ENCODE measurements around the gene ZNF784. TPM values are rescaled to one million over a fixed set of nuclear protein-coding genes. Genes with fewer than 3 reads are reported as not detected.
A peak's percentile ranks its signal among the peaks of the same experiment; 100 is the strongest.

Gene ZNF784
- polyA plus RNA-seq, 4 donors, result 9.5 to 16.3 (median 11.0) TPM

DNA sequence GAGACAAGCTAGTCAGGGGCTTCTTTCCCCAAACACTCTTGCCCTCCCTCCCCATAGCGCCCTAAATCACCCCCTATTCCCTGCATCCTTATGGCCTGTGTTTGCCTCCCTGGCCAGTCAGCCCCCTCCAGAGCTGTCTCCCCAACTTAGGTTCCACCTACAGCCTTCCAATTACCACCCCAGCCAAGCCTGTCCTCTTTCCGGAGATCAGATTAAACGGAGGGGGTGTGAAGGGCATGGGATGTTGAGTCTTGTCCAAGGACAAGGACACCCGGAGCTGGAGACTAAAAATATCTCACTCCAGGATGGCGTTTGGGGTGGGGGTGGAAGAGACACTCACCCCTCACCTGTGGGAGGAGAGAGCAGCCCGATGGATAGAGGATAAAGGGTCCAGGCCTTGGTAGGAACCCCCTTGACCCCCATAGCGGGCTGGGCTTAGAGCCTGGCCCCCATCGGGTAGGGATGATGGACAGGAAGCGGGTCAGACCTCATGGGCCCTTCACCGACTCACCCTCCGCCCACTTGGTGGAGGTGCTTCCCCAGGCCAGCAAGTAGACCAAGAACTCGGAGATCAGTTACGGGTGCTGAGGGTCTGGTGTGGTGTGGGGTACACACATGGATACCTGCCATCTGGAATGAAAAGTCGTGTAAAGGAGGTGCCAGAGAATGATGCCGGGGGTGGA is 12.9 kb downstream of the ZNF784 start:
- 77 to 82% (median 81%) methylated on average over 15 of the region's 15 CpGs for WGBS, 3 donors
- H3K9me3 ChIP-seq (ENCODE audit: control insufficient read depth in 2 of 2, insufficient read depth in 1 of 2, low read depth in 1 of 2, low read length in 1 of 2), result no peaks in the 10 kb centered on the region
- FAIRE-seq, result no peak

DNA sequence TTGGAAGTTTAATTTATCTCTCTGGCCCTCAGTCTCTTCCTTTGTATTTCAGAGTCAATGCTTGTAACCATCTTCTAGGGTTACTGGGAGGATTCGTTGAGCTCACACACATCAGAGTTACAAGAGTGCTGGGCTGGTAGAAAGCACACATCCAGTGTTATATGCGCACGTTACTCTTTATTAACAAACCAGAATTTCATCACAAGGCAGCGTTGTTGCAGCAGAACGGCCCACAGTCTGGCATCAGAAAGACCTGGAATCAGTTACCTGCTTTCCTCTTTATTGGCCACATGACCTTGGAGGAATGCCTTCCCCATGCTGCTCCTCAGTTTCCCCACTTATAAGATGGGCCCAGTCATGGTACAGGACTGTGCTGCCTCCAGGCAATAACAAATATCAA is 15.0 kb downstream of the ZNF784 start:
- DNase-seq (no peak), FAIRE-seq (no peak)
- Histone ChIP-seq H3K4me3 (ENCODE audit: low read depth in 1 of 3, low read length in 3 of 3) (no peak overlapping the region), H3K36me3 (ENCODE audit: control insufficient read depth in 3 of 3, insufficient read depth in 2 of 3, low read depth in 1 of 3, low read length in 3 of 3) (peaks cover 0 to 44% (median 2%) of the 10 kb centered on the region in 3 donors), H3K9me3 (ENCODE audit: control insufficient read depth in 2 of 2, insufficient read depth in 1 of 2, low read depth in 1 of 2, low read length in 1 of 2) (no peaks in the 10 kb centered on the region), H3K27ac (ENCODE audit: low read depth in 1 of 3, low read length in 2 of 3) (no peak overlapping the region), H3K4me1 (ENCODE audit: control insufficient read depth in 3 of 3, insufficient read depth in 2 of 3, low read depth in 1 of 3, low read length in 2 of 3) (peaks cover 0 to 10% (median 0%) of the 10 kb centered on the region in 3 donors), H3K27me3 (ENCODE audit: control insufficient read depth in 3 of 3, insufficient read depth in 3 of 3, low read length in 3 of 3) (no peaks in the 10 kb centered on the region)
- 92 to 96% (median 95%) methylated on average over 5 of the region's 5 CpGs for WGBS, 3 donors

More for the DNA sequence above, 12.9 kb downstream of the ZNF784 start:
- no peak overlapping the region for H3K27ac ChIP-seq (ENCODE audit: low read depth in 1 of 3, low read length in 2 of 3)
- no peak overlapping the region for H3K4me3 ChIP-seq (ENCODE audit: low read depth in 1 of 3, low read length in 3 of 3)
- no peaks in the 10 kb centered on the region for H3K27me3 ChIP-seq (ENCODE audit: control insufficient read depth in 3 of 3, insufficient read depth in 3 of 3, low read length in 3 of 3)
- peaks cover 2 to 56% (median 9%) of the 10 kb centered on the region in 3 donors for H3K36me3 ChIP-seq (ENCODE audit: control insufficient read depth in 3 of 3, insufficient read depth in 2 of 3, low read depth in 1 of 3, low read length in 3 of 3)
- peaks cover 0 to 6% (median 0%) of the 10 kb centered on the region in 3 donors for H3K4me1 ChIP-seq (ENCODE audit: control insufficient read depth in 3 of 3, insufficient read depth in 2 of 3, low read depth in 1 of 3, low read length in 2 of 3)
- no peak for DNase-seq

DNA sequence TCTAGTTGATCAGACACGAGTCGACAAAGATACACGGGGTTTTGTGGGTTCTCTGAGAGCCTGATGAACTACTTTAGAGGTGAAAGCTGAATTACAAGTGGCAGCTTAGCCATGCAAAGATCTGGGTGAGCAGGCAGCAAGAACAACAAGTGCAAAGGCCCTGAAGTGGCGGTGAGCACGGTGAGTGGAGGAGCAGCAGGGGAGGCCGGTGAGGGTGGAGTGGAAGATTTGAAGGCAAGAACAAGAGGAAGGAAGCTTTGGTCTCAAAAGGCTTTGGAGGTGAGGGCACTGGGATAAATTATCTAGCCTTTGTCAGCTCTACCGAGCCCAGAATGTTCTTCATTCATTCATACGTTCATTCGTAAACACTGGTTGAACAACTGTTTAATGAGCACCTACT is 17.5 kb downstream of the ZNF784 start:
- 72 to 77% (median 74%) methylated on average over 9 of the region's 9 CpGs for WGBS, 3 donors
- Histone ChIP-seq H3K9me3 (ENCODE audit: control insufficient read depth in 2 of 2, insufficient read depth in 1 of 2, low read depth in 1 of 2, low read length in 1 of 2) (no peaks in the 10 kb centered on the region), H3K36me3 (ENCODE audit: control insufficient read depth in 3 of 3, insufficient read depth in 2 of 3, low read depth in 1 of 3, low read length in 3 of 3) (peaks cover 0 to 52% (median 0%) of the 10 kb centered on the region in 3 donors), H3K4me3 (ENCODE audit: low read depth in 1 of 3, low read length in 3 of 3) (peak overlapping the region in 1 of 3 donors; percentile 93), H3K27ac (ENCODE audit: low read depth in 1 of 3, low read length in 2 of 3) (no peak overlapping the region), H3K4me1 (ENCODE audit: control insufficient read depth in 3 of 3, insufficient read depth in 2 of 3, low read depth in 1 of 3, low read length in 2 of 3) (peaks cover 0 to 10% (median 0%) of the 10 kb centered on the region in 3 donors), H3K27me3 (ENCODE audit: control insufficient read depth in 3 of 3, insufficient read depth in 3 of 3, low read length in 3 of 3) (no peaks in the 10 kb centered on the region)
- no peak for DNase-seq
- no peak for FAIRE-seq

DNA sequence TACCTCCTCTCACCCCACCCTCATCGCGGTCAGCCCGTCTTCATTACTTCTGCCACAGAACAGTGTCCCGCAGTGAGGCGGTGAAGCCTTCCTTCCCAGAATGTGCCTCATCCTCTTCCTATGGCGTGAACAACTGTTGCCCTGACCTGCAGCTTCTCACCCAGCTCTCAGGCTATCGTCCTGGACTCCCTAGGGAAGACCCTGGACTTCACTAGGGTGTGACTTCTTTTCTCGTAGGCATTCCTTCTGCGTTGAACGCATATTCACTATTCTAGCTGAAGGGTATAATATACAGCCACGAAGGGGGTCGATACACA is 17.9 kb downstream of the ZNF784 start:
- no peak for DNase-seq
- FAIRE-seq, result no peak

DNA sequence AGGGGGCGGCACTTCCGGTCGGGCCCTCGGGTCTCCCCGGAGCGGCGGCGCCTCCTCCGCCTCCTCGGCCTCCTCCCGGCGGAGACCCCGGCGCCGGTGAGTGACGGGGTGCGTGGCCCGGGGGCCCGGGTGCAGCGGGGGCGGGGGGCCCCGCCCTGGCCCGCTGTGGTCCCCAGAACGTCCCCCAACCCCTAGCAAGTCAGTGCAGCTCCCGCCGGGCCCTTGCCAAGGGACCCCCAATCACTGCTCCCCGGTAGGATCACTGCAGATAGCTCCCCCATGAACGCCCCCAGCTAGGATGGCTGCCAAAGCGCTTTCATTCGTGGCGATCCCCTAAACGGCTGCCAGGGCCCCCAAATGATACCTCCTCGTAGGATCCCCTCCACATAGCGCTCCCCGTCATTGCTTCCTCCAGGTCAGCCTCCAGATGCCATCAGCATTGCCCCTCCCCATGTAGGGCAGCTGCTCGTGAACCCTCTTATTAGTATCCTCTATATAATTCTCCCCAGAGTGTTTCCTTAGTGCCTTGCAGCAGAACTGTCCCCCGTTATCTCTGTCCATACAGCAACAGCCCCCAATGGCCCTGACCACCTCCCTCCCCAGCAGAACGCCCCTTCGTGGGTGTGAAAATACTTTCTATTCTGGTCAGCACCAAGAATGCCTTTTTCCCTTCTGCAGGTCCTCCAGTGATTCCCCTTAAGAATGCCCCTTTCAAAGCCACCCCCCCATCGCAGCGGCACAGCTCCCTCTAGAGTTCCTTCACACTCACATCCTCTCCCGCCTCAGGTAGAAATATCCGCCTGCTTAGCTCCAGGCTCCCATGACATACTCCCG is 18.5 kb downstream of the ZNF784 start, which contains the start of gene ZNF865:
ZNF865 (plus strand) TSS at position 11 of the 834 bp plus-strand sequence. CDS start 7,972 bp downstream, outside the sequence.
- 0 to 1% (median 1%) methylated on average over 23 to 44 of the region's 44 CpGs for WGBS, 3 donors
- H3K36me3 ChIP-seq (ENCODE audit: control insufficient read depth in 3 of 3, insufficient read depth in 2 of 3, low read depth in 1 of 3, low read length in 3 of 3), result peaks cover 0 to 44% (median 0%) of the 10 kb centered on the region in 3 donors
- H3K27me3 ChIP-seq (ENCODE audit: control insufficient read depth in 3 of 3, insufficient read depth in 3 of 3, low read length in 3 of 3), result no peaks in the 10 kb centered on the region
- H3K4me3 ChIP-seq (ENCODE audit: low read depth in 1 of 3, low read length in 3 of 3), result peak within 1 kb of the TSS; percentile 72 to 93 (median 81)
- no peaks in the 10 kb centered on the region for H3K9me3 ChIP-seq (ENCODE audit: control insufficient read depth in 2 of 2, insufficient read depth in 1 of 2, low read depth in 1 of 2, low read length in 1 of 2)
- FAIRE-seq (no peak), DNase-seq (peak; percentile 85 to 91)
- peaks cover 0 to 13% (median 0%) of the 10 kb centered on the region in 3 donors for H3K4me1 ChIP-seq (ENCODE audit: control insufficient read depth in 3 of 3, insufficient read depth in 2 of 3, low read depth in 1 of 3, low read length in 2 of 3)
- peak within 1 kb of the TSS; percentile 73 to 99 (median 86) for H3K27ac ChIP-seq (ENCODE audit: low read depth in 1 of 3, low read length in 2 of 3)

More for the DNA sequence above, 17.9 kb downstream of the ZNF784 start:
- 18 to 23% (median 21%) methylated on average over 12 of the region's 12 CpGs for WGBS, 3 donors
- Histone ChIP-seq H3K27me3 (ENCODE audit: control insufficient read depth in 3 of 3, insufficient read depth in 3 of 3, low read length in 3 of 3) (no peaks in the 10 kb centered on the region), H3K4me3 (ENCODE audit: low read depth in 1 of 3, low read length in 3 of 3) (peak overlapping the region in 2 of 3 donors; percentile 72 to 93), H3K36me3 (ENCODE audit: control insufficient read depth in 3 of 3, insufficient read depth in 2 of 3, low read depth in 1 of 3, low read length in 3 of 3) (peaks cover 0 to 49% (median 0%) of the 10 kb centered on the region in 3 donors), H3K4me1 (ENCODE audit: control insufficient read depth in 3 of 3, insufficient read depth in 2 of 3, low read depth in 1 of 3, low read length in 2 of 3) (peaks cover 0 to 10% (median 0%) of the 10 kb centered on the region in 3 donors), H3K27ac (ENCODE audit: low read depth in 1 of 3, low read length in 2 of 3) (peak overlapping the region in 1 of 3 donors; percentile 86), H3K9me3 (ENCODE audit: control insufficient read depth in 2 of 2, insufficient read depth in 1 of 2, low read depth in 1 of 2, low read length in 1 of 2) (no peaks in the 10 kb centered on the region)

DNA sequence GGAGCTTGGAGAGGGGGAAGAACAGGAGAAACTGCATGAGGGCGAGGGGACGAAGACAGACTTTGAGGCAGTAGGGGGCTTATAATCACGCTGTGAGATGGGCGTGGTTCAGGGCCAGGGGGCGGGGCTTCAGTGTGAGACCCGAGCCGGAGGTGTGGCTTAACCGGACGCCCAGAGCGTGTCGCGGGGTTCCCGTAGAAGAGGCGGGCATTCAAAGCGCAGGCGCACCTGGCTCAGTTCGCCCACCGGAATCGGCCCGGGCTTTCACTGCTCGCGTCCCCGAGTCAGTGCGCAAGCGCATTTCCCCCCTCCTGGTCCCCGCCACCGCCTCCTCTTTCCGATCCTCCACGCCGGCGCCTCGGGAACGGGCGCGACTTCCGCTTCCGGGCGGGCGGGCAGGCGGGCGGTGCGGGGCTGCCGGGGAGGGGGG is 19.1 kb downstream of the ZNF784 start:
- Histone ChIP-seq H3K4me3 (ENCODE audit: low read depth in 1 of 3, low read length in 3 of 3) (peak overlapping the region; percentile 72 to 93 (median 81)), H3K27ac (ENCODE audit: low read depth in 1 of 3, low read length in 2 of 3) (peak overlapping the region; percentile 27 to 99 (median 86)), H3K36me3 (ENCODE audit: control insufficient read depth in 3 of 3, insufficient read depth in 2 of 3, low read depth in 1 of 3, low read length in 3 of 3) (peaks cover 0 to 37% (median 0%) of the 10 kb centered on the region in 3 donors), H3K27me3 (ENCODE audit: control insufficient read depth in 3 of 3, insufficient read depth in 3 of 3, low read length in 3 of 3) (no peaks in the 10 kb centered on the region), H3K9me3 (ENCODE audit: control insufficient read depth in 2 of 2, insufficient read depth in 1 of 2, low read depth in 1 of 2, low read length in 1 of 2) (no peaks in the 10 kb centered on the region), H3K4me1 (ENCODE audit: control insufficient read depth in 3 of 3, insufficient read depth in 2 of 3, low read depth in 1 of 3, low read length in 2 of 3) (peaks cover 0 to 15% (median 0%) of the 10 kb centered on the region in 3 donors)
- 0 to 1% (median 0%) methylated on average over 21 to 43 of the region's 43 CpGs for WGBS, 3 donors
- FAIRE-seq (no peak), DNase-seq (peak; percentile 94 to 98)

DNA sequence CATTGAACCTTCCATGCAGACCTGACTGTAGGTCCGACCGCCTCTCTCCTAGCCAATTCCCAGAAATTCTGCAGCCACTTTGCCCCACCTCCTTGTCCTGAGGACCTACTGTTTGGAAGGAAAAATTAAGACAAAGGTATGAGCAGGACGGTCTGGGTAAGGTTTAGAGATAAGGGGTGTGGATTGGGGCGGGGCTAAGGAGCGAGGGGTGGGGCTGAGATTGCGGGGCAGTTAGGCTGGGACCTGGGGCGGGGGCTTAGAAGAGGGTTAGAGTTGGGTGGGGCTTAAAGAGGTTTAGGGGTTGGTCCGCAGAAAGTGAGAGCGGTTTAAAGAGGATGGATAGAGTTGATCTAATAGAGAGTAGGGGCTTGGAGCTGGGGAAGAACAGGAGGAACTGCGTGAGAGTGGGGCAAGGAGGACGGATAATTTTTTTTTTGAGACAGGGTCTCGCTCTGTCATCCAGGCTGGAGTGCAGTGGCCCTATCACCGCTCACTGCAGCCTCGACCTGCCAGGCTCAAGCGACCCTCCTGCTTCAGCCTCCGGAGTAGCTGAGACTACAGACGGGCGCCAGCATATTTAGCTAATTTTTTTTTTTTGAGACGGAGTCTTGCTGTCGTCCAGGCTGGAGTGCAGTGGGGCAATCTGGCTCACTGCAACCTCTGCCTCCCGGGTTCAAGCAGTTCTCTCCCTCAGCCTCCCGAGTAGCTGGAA is 20.6 kb downstream of the ZNF784 start:
- peaks cover 0 to 30% (median 0%) of the 10 kb centered on the region in 3 donors for H3K36me3 ChIP-seq (ENCODE audit: control insufficient read depth in 3 of 3, insufficient read depth in 2 of 3, low read depth in 1 of 3, low read length in 3 of 3)
- DNase-seq (peak in 1 of 2 donors; percentile 19), FAIRE-seq (no peak)
- WGBS, 3 donors, result 68 to 75% (median 71%) methylated on average over 22 of the region's 22 CpGs
- H3K9me3 ChIP-seq (ENCODE audit: control insufficient read depth in 2 of 2, insufficient read depth in 1 of 2, low read depth in 1 of 2, low read length in 1 of 2), result no peaks in the 10 kb centered on the region
- H3K4me3 ChIP-seq (ENCODE audit: low read depth in 1 of 3, low read length in 3 of 3), result no peak overlapping the region
- H3K27me3 ChIP-seq (ENCODE audit: control insufficient read depth in 3 of 3, insufficient read depth in 3 of 3, low read length in 3 of 3), result no peaks in the 10 kb centered on the region
- H3K4me1 ChIP-seq (ENCODE audit: control insufficient read depth in 3 of 3, insufficient read depth in 2 of 3, low read depth in 1 of 3, low read length in 2 of 3), result peaks cover 0 to 15% (median 0%) of the 10 kb centered on the region in 3 donors
- no peak overlapping the region for H3K27ac ChIP-seq (ENCODE audit: low read depth in 1 of 3, low read length in 2 of 3)

DNA sequence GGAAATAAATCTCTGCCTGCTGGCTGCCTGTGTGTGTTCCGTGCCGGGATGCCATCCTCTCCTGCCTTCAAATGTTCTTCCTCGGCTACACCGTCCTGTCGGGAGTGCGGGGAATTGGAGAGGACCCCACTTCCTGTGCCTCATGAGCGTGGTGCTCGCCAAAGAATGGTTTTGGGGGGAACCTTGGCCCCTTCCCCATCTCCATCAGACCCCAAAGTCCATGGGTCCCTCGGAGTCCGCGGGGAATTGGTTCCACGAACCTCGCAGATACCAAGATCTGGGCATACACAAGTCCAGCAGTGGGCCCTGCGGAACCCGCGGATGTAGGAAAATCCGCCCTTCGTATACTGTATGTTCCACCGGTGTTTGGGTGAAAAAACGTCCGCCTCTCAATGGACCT is 21.3 kb downstream of the ZNF784 start:
- 91 to 95% (median 92%) methylated on average over 21 of the region's 21 CpGs for WGBS, 3 donors

More for the DNA sequence above, 21.3 kb downstream of the ZNF784 start:
- FAIRE-seq (no peak), DNase-seq (no peak)
- no peak overlapping the region for H3K27ac ChIP-seq (ENCODE audit: low read depth in 1 of 3, low read length in 2 of 3)
- H3K4me1 ChIP-seq (ENCODE audit: control insufficient read depth in 3 of 3, insufficient read depth in 2 of 3, low read depth in 1 of 3, low read length in 2 of 3), result peaks cover 0 to 15% (median 0%) of the 10 kb centered on the region in 3 donors
- peaks cover 0 to 29% (median 0%) of the 10 kb centered on the region in 3 donors for H3K36me3 ChIP-seq (ENCODE audit: control insufficient read depth in 3 of 3, insufficient read depth in 2 of 3, low read depth in 1 of 3, low read length in 3 of 3)
- no peak overlapping the region for H3K4me3 ChIP-seq (ENCODE audit: low read depth in 1 of 3, low read length in 3 of 3)
- no peaks in the 10 kb centered on the region for H3K27me3 ChIP-seq (ENCODE audit: control insufficient read depth in 3 of 3, insufficient read depth in 3 of 3, low read length in 3 of 3)
- H3K9me3 ChIP-seq (ENCODE audit: control insufficient read depth in 2 of 2, insufficient read depth in 1 of 2, low read depth in 1 of 2, low read length in 1 of 2), result no peaks in the 10 kb centered on the region
